Endodermal cell (in vitro differentiated cells): ENCODE measurements around the gene RNU7-1. TPM values are rescaled to one million over a fixed set of nuclear protein-coding genes. Genes with fewer than 3 reads are reported as not detected.

Experiments used
- DNase-seq: peaks from one replicate; pipeline ENCODE4 v3.0.0-alpha.2; 2017
- H3K27ac ChIP-seq: 2 replicates; pipeline ENCODE4 v1.5.1; 2013; ENCODE audit warnings: mild to moderate bottlenecking, low read depth, low read length, moderate library complexity
- H3K27me3 ChIP-seq: 2 replicates; pipeline ENCODE4 v1.6.1; 2013; ENCODE audit warnings: mild to moderate bottlenecking, low read length, moderate library complexity; ENCODE audit not compliant: insufficient read depth, control insufficient read depth, poor library complexity, severe bottlenecking
- H3K36me3 ChIP-seq: 2 replicates; pipeline ENCODE4 v1.7.0; 2013; ENCODE audit warnings: mild to moderate bottlenecking, low read length, moderate library complexity; ENCODE audit not compliant: control insufficient read depth, insufficient read depth
- H3K4me1 ChIP-seq: one replicate; pipeline ENCODE4 v1.7.0; 2013; ENCODE audit warnings: low read length; ENCODE audit not compliant: control insufficient read depth, insufficient read depth
- H3K4me3 ChIP-seq: 2 replicates; pipeline ENCODE4 v1.5.1; 2013; ENCODE audit warnings: mild to moderate bottlenecking, low read length, moderate library complexity
- H3K9ac ChIP-seq: 2 replicates; pipeline ENCODE4 v1.6.1; 2013; ENCODE audit warnings: mild to moderate bottlenecking, low read length, moderate library complexity; ENCODE audit not compliant: poor library complexity, severe bottlenecking; ENCODE audit errors: extremely low read depth
- H3K9me3 ChIP-seq: 2 replicates; pipeline ENCODE4 v1.6.1; 2013; ENCODE audit warnings: mild to moderate bottlenecking, low read length, moderate library complexity; ENCODE audit not compliant: control insufficient read depth
- H3K27ac Mint-ChIP-seq: 2 replicates; pipeline ENCODE4 v1.8.0; 2020; ENCODE audit warnings: mixed read lengths
- H3K27me3 Mint-ChIP-seq: 2 replicates; pipeline ENCODE4 v1.8.0; 2021; ENCODE audit warnings: mild to moderate bottlenecking, mixed read lengths; ENCODE audit not compliant: insufficient read depth
- H3K36me3 Mint-ChIP-seq: 2 replicates; pipeline ENCODE4 v1.8.0; 2020; ENCODE audit warnings: low read depth, mixed read lengths
- H3K4me1 Mint-ChIP-seq: 2 replicates; pipeline ENCODE4 v1.8.0; 2020; ENCODE audit warnings: mixed read lengths
- H3K4me3 Mint-ChIP-seq: 2 replicates; pipeline ENCODE4 v1.8.0; 2020; ENCODE audit warnings: mild to moderate bottlenecking, moderate library complexity, mixed read lengths
- H3K9me3 Mint-ChIP-seq: 2 replicates; pipeline ENCODE4 v1.8.0; 2020; ENCODE audit warnings: mild to moderate bottlenecking, mixed read lengths
- WGBS, 2 experiments: methylation state at CpG; one replicate each; pipeline versions ENCODE4 v1.1.5 to v1.1.7; 2013; ENCODE audit warnings: missing lambda C conversion rate in 2 of 2, mixed read lengths in 1 of 2; ENCODE audit not compliant: insufficient coverage in 1 of 2, insufficient read length in 1 of 2; 5-methylcytosine and 5-hydroxymethylcytosine counted together
- total RNA-seq, 2 donors: library from RNA; stranded (reverse); fragmentation: NEBNext Ultra II Directional in 1 of 2; extraction: Animal tissue kit (Norgen Biotek cat#: 25700) in 1 of 2; gene quantifications; 2 replicates in 1 of 2; 3 replicates in 1 of 2; pipeline ENCODE4 v1.2.1, GENCODE V29; 2021
- TF ChIP-seq, protein P1 (sequence below): fragments of 200-600 bp; sonication (generic); conservative IDR thresholded peaks from 2 replicates; pipeline ENCODE4 v1.5.0; 2021; ENCODE audit warnings: antibody characterized with exemption, mild to moderate bottlenecking

RNU7-1 gene
- total RNA-seq, 2 donors from 2014 or later: not detected

DNA sequence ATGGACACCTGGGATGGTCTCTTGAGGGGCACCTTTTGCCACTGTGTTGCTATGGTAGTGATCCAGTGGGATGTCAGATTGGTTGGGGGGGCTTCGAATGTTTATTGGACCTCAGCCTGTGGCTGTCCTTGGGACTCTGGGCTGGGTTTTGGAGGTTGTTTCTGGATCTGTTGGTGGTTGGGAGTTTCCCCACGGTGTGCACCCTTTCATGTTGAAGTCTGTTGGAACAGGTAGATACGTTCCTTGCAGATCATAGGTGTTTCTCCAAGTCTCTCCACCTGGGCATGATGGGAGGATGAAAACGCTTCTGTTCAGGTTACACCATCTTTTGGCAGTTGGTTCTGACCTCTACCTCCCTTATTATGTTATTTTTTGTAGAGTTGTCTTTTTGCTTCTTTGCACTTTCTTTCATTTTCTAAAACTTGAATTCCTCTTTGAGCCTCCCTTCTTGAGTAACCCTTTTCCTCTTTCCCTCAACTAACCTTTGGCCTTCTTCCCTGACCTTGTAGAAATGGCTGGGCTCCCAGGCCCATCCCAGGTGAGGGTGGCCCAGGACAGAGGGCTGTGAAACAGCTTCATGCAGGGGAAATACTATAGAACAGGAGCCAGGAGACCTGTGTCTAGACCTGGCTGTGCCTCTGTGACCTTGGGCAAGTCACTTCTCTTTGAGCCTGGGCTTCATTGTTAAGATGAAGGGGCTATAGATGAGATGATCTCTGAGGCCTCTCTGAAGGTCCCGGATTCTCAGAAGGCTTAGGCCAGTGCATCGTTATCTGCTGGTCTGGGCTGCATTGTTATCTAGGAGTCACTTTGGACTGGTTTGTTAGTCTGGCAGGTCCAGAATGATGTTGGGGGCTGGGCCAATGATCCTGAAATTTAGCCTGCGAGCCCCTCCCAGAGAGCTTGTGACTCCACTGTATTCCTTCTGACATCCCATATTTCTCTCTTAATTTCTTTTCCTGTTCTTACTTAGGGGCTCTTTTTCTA is 13.9 kb upstream of the RNU7-1 start:
- DNase-seq: no peak
- Histone ChIP-seq H3K27ac (no peak overlapping the region), H3K36me3 (peaks cover 20% of the 10 kb centered on the region), H3K4me3 (peak overlapping the region; percentile 94), H3K9me3 (no peaks in the 10 kb centered on the region), H3K9ac (peak overlapping the region; percentile 77), H3K4me1 (peaks cover 13% of the 10 kb centered on the region), H3K27me3 (no peaks in the 10 kb centered on the region)
- peak overlapping the region; percentile 98 for H3K4me3 Mint-ChIP-seq
- TF ChIP-seq, protein P1, sequence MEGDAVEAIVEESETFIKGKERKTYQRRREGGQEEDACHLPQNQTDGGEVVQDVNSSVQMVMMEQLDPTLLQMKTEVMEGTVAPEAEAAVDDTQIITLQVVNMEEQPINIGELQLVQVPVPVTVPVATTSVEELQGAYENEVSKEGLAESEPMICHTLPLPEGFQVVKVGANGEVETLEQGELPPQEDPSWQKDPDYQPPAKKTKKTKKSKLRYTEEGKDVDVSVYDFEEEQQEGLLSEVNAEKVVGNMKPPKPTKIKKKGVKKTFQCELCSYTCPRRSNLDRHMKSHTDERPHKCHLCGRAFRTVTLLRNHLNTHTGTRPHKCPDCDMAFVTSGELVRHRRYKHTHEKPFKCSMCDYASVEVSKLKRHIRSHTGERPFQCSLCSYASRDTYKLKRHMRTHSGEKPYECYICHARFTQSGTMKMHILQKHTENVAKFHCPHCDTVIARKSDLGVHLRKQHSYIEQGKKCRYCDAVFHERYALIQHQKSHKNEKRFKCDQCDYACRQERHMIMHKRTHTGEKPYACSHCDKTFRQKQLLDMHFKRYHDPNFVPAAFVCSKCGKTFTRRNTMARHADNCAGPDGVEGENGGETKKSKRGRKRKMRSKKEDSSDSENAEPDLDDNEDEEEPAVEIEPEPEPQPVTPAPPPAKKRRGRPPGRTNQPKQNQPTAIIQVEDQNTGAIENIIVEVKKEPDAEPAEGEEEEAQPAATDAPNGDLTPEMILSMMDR: no peak
- H3K36me3 Mint-ChIP-seq: peaks cover 26% of the 10 kb centered on the region
- H3K9me3 Mint-ChIP-seq: no peaks in the 10 kb centered on the region
- WGBS, 2 experiments: 69 to 75% methylated on average over 4 to 7 of the region's 7 CpGs
- H3K4me1 Mint-ChIP-seq: peaks cover 53% of the 10 kb centered on the region
- H3K27ac Mint-ChIP-seq: peak overlapping the region; percentile 93
- no peaks in the 10 kb centered on the region for H3K27me3 Mint-ChIP-seq

- H3K4me3 Mint-ChIP-seq: no peak overlapping the region
- 100% methylated on average over 1 of the region's 1 CpG; no CpG with 5 or more reads in 1 of the 2 experiments for WGBS, 2 experiments
- H3K27me3 Mint-ChIP-seq: no peaks in the 10 kb centered on the region
- peak overlapping the region; percentile 34 for H3K27ac Mint-ChIP-seq
- Histone ChIP-seq H3K9me3 (no peaks in the 10 kb centered on the region), H3K9ac (no peak overlapping the region), H3K27me3 (no peaks in the 10 kb centered on the region), H3K36me3 (peaks cover 40% of the 10 kb centered on the region), H3K4me1 (peaks cover 13% of the 10 kb centered on the region), H3K4me3 (no peak overlapping the region), H3K27ac (no peak overlapping the region)
- peaks cover 33% of the 10 kb centered on the region for H3K4me1 Mint-ChIP-seq
- DNase-seq: no peak
- no peaks in the 10 kb centered on the region for H3K9me3 Mint-ChIP-seq
- TF ChIP-seq, protein P1: no peak
- peaks cover 48% of the 10 kb centered on the region for H3K36me3 Mint-ChIP-seq
Observed at GRCh38 chr12:6932766-6933165, 10.8 kb upstream of the RNU7-1 start.

GRCh38 chr12:6934110-6934509 is 9.5 kb upstream of the RNU7-1 start:
- Histone ChIP-seq H3K9ac (no peak overlapping the region), H3K4me1 (peaks cover 13% of the 10 kb centered on the region), H3K9me3 (no peaks in the 10 kb centered on the region), H3K27me3 (no peaks in the 10 kb centered on the region), H3K27ac (no peak overlapping the region), H3K36me3 (peaks cover 52% of the 10 kb centered on the region), H3K4me3 (no peak overlapping the region)
- Mint-ChIP-seq H3K4me3 (no peak overlapping the region), H3K27me3 (no peaks in the 10 kb centered on the region), H3K4me1 (peaks cover 41% of the 10 kb centered on the region), H3K36me3 (peaks cover 58% of the 10 kb centered on the region), H3K9me3 (no peaks in the 10 kb centered on the region), H3K27ac (peak overlapping the region; percentile 1)
- TF ChIP-seq, protein P1: no peak
- WGBS, 2 experiments: 90 to 100% methylated on average over 2 to 8 of the region's 8 CpGs
- no peak for DNase-seq
